GM12878 (cell line): ENCODE results near the gene PPRC1. TPM values are rescaled to one million over a fixed set of nuclear protein-coding genes. Genes with fewer than 3 reads are reported as not detected.

Experiments used
- ATF7 ChIP-seq: fragments of 450-650 bp; IDR thresholded peaks from 2 replicates; pipeline ENCODE4 v1.6.1; 2016; ENCODE audit warnings: low read depth, mild to moderate bottlenecking
- BCLAF1 ChIP-seq: fragments of 450-650 bp; IDR thresholded peaks from 2 replicates; pipeline ENCODE4 v1.6.1; 2017; ENCODE audit warnings: antibody characterized with exemption, mild to moderate bottlenecking, moderate library complexity
- CHD1 ChIP-seq: IDR thresholded peaks from 2 replicates; pipeline ENCODE4 v1.6.1; 2012; ENCODE audit warnings: low read depth, low read length, improper control_type of control experiment
- CREB1 ChIP-seq: IDR thresholded peaks from 2 replicates; pipeline ENCODE4 v1.6.1; 2012; ENCODE audit warnings: low read depth, mild to moderate bottlenecking, inconsistent platforms
- FOXM1 ChIP-seq: IDR thresholded peaks from 2 replicates; pipeline ENCODE4 v1.6.1; 2012; ENCODE audit warnings: low read depth, mild to moderate bottlenecking, inconsistent platforms, low read length, moderate library complexity
- GABPA ChIP-seq: IDR thresholded peaks from 2 replicates; pipeline ENCODE4 v1.6.1; 2014; ENCODE audit warnings: antibody characterized with exemption, low read depth, mild to moderate bottlenecking, inconsistent platforms
- HDGF ChIP-seq: fragments of 450-650 bp; IDR thresholded peaks from 2 replicates; pipeline ENCODE4 v1.6.1; 2016; ENCODE audit warnings: antibody characterized with exemption
- IKZF1 ChIP-seq: fragments of 450-650 bp; conservative IDR thresholded peaks from 2 replicates; pipeline ENCODE4 v1.6.1; 2017; ENCODE audit warnings: antibody characterized with exemption, mild to moderate bottlenecking
- NRF1 ChIP-seq: conservative IDR thresholded peaks from 2 replicates; pipeline ENCODE4 v1.6.1; 2011; ENCODE audit warnings: mild to moderate bottlenecking, low read depth, low read length, improper control_type of control experiment
- POLR2AphosphoS2 ChIP-seq: IDR thresholded peaks from 2 replicates; pipeline ENCODE4 v1.6.1; 2011; ENCODE audit warnings: low read depth, mild to moderate bottlenecking, low read length, improper control_type of control experiment, moderate library complexity
- RCOR1 ChIP-seq: conservative IDR thresholded peaks from 2 replicates; pipeline ENCODE4 v1.6.1; 2012; ENCODE audit warnings: low read depth, low read length, improper control_type of control experiment
- RELA ChIP-seq: fragments of 450-650 bp; IDR thresholded peaks from 2 replicates; pipeline ENCODE4 v1.8.0; 2014; ENCODE audit warnings: borderline replicate concordance; ENCODE audit not compliant: partially characterized antibody
- RELB ChIP-seq: fragments of 450-650 bp; IDR thresholded peaks from 2 replicates; pipeline ENCODE4 v1.6.1; 2017; ENCODE audit warnings: low read depth, mild to moderate bottlenecking, moderate library complexity
- SMC3 ChIP-seq: IDR thresholded peaks from 2 replicates; pipeline ENCODE4 v1.6.1; 2011; ENCODE audit warnings: low read length, improper control_type of control experiment, borderline replicate concordance
- ZBTB40 ChIP-seq: fragments of 450-650 bp; IDR thresholded peaks from 2 replicates; pipeline ENCODE4 v1.6.1; 2016; ENCODE audit warnings: mild to moderate bottlenecking, moderate library complexity, borderline replicate concordance
- ZNF207 ChIP-seq: fragments of 450-650 bp; IDR thresholded peaks from 2 replicates; pipeline ENCODE4 v1.6.1; 2014; ENCODE audit warnings: antibody characterized with exemption, mild to moderate bottlenecking, borderline replicate concordance
- ZNF687 ChIP-seq: fragments of 450-650 bp; IDR thresholded peaks from 2 replicates; pipeline ENCODE4 v1.6.1; 2017; ENCODE audit warnings: mild to moderate bottlenecking, moderate library complexity
- polyA plus RNA-seq, 11 experiments: library from polyadenylated mRNA; depleted of rRNA in 4 of 11; unstranded in 6 of 11; stranded (reverse) in 5 of 11; fragments of >200 nt; fragmentation: Nextera tagmentation in 4 of 11; fragmentation: Illumina TruSeq in 1 of 11; extraction: Ambion mirVana in 4 of 11; extraction: Trizol in 1 of 11; gene quantifications; 1 replicate in 1 of 11; 2 replicates in 10 of 11; pipeline versions ENCODE4 v1.2.1 to v1.2.3, GENCODE V29; 2011 to 2016; ENCODE audit warnings: inconsistent platforms in 2 of 11, missing spikeins in 2 of 11, low read depth in 1 of 11
- total RNA-seq, 4 experiments: library from RNA; depleted of rRNA in 3 of 4; stranded (reverse); fragments of >200 nt in 3 of 4; fragmentation: Illumina TruSeq in 1 of 4; extraction: Trizol in 1 of 4; gene quantifications; 2 replicates each; pipeline versions ENCODE4 v1.2.1 to v1.2.3, GENCODE V29; 2013 to 2021

The PPRC1 gene
- total and polyA plus RNA-seq, 10 of the 15 experiments (the other 5 are each of a cell fraction or from before 2014, with no cell fraction given): 13.1 to 69.8 (median 32.4) TPM

- TF ChIP-seq ZNF687 (peak; percentile 27; the same call in 1 of the 2 replicates), BCLAF1 (no peak), RCOR1 (no peak), ZBTB40 (no peak), ATF7 (no peak), HDGF (no peak), SMC3 (no peak), RELB (no peak), RELA (no peak), CREB1 (no peak), ZNF207 (no peak), FOXM1 (no peak), GABPA (no peak), NRF1 (no peak), CHD1 (no peak), IKZF1 (peak; percentile 56), POLR2AphosphoS2 (no peak)
These were observed 14.0 kb upstream of the PPRC1 start (continued) for GRCh38 chr10:102118867-102119266.
